WTC11 (cell line): ENCODE measurements around the gene PHOSPHO1. TPM values are rescaled to one million over a fixed set of nuclear protein-coding genes. Genes with fewer than 3 reads are reported as not detected.
A peak's percentile ranks its signal among the peaks of the same experiment; 100 is the strongest.

Experiments used
- ATAC-seq: fragments of 200-7000 bp; cut with Tn5 transposase; 2 replicates; pipeline ENCODE4 v1.10.0; 2021; ENCODE audit warnings: mild to moderate bottlenecking, moderate library complexity
- CTCF ChIA-PET: fragments of 300-600 bp; sonication (Branson Sonifier 250); formaldehyde crosslinking; loops from one replicate; lab custom pipeline; 2021; ENCODE audit warnings: antibody characterized with exemption; lab: Charles Lee
- POLR2A ChIA-PET: fragments of 350-600 bp; sonication (Branson Sonifier 250); formaldehyde crosslinking; loops from one replicate; lab custom pipeline; 2021; ENCODE audit warnings: antibody characterized with exemption; lab: Charles Lee
- DNase-seq: peaks from one replicate; pipeline ENCODE4 v3.0.0; 2021; ENCODE audit warnings: low spot score
- H3K27ac Mint-ChIP-seq: 2 replicates; pipeline ENCODE4 v1.8.0; 2021; ENCODE audit warnings: mixed read lengths
- H3K27me3 Mint-ChIP-seq: 2 replicates; pipeline ENCODE4 v1.8.0; 2021; ENCODE audit warnings: low read depth, mild to moderate bottlenecking, moderate library complexity, mixed read lengths
- H3K36me3 Mint-ChIP-seq: 2 replicates; pipeline ENCODE4 v1.8.0; 2021; ENCODE audit warnings: mixed read lengths
- H3K4me1 Mint-ChIP-seq: 2 replicates; pipeline ENCODE4 v1.8.0; 2022; ENCODE audit warnings: mixed read lengths
- H3K4me3 Mint-ChIP-seq: 2 replicates; pipeline ENCODE4 v1.8.0; 2021; ENCODE audit warnings: mild to moderate bottlenecking, moderate library complexity, mixed read lengths
- H3K9me3 Mint-ChIP-seq: 2 replicates; pipeline ENCODE4 v1.8.0; 2021; ENCODE audit warnings: mixed read lengths
- ETV6 ChIP-seq: sonication (generic); formaldehyde crosslinking; IDR thresholded peaks from 2 replicates; pipeline ENCODE4 v1.8.1; 2022; ENCODE audit warnings: mild to moderate bottlenecking, missing genetic modification reagents
- FOXJ3 ChIP-seq: sonication (generic); formaldehyde crosslinking; IDR thresholded peaks from 2 replicates; pipeline ENCODE4 v1.9.0; 2021; ENCODE audit warnings: missing genetic modification reagents, mild to moderate bottlenecking, borderline replicate concordance
- GRHL2 ChIP-seq: fragments of 250-450 bp; sonication (Bioruptor Pico); IDR thresholded peaks from 2 replicates; pipeline ENCODE4 v1.8.0; 2022; ENCODE audit warnings: mild to moderate bottlenecking, moderate library complexity; ENCODE audit not compliant: insufficient replicate concordance, severe bottlenecking
- GTF2I ChIP-seq: fragments of 250-450 bp; sonication (Bioruptor Pico); conservative IDR thresholded peaks from 2 replicates; pipeline ENCODE4 v1.4.0; 2021; ENCODE audit warnings: mild to moderate bottlenecking
- MXD4 ChIP-seq: fragments of 250-450 bp; sonication (Bioruptor Pico); IDR thresholded peaks from 2 replicates; pipeline ENCODE4 v1.8.0; 2021; ENCODE audit warnings: mild to moderate bottlenecking, moderate library complexity, borderline replicate concordance
- NR2C2 ChIP-seq: sonication (generic); formaldehyde crosslinking; IDR thresholded peaks from 2 replicates; pipeline ENCODE4 v1.8.0; 2022; ENCODE audit warnings: mild to moderate bottlenecking, missing genetic modification reagents
- PRRX2 ChIP-seq: fragments of 250-450 bp; sonication (Bioruptor Pico); IDR thresholded peaks from 2 replicates; pipeline ENCODE4 v1.8.0; 2021; ENCODE audit warnings: mild to moderate bottlenecking
- RORB ChIP-seq: fragments of 250-450 bp; sonication (Bioruptor Pico); IDR thresholded peaks from 2 replicates; pipeline ENCODE4 v1.9.0; 2021; ENCODE audit warnings: mild to moderate bottlenecking
- SOX15 ChIP-seq: fragments of 250-450 bp; sonication (Bioruptor Pico); IDR thresholded peaks from 2 replicates; pipeline ENCODE4 v1.9.0; 2021; ENCODE audit warnings: mild to moderate bottlenecking
- TP53 ChIP-seq: sonication (generic); formaldehyde crosslinking; IDR thresholded peaks from 2 replicates; pipeline ENCODE4 v1.8.1; 2023; ENCODE audit warnings: mild to moderate bottlenecking, missing genetic modification reagents
- ZBTB21 ChIP-seq: sonication (generic); formaldehyde crosslinking; IDR thresholded peaks from 2 replicates; pipeline ENCODE4 v1.8.1; 2023; ENCODE audit warnings: mild to moderate bottlenecking, missing genetic modification reagents, borderline replicate concordance
- ZNF671 ChIP-seq: fragments of 250-450 bp; sonication (Bioruptor Pico); IDR thresholded peaks from 2 replicates; pipeline ENCODE4 v1.8.0; 2021; ENCODE audit warnings: mild to moderate bottlenecking
- total RNA-seq: library from RNA; stranded (reverse); gene quantifications from 3 replicates; pipeline ENCODE4 v1.2.3, GENCODE V29; 2021
- TF ChIP-seq, protein P1 (sequence below): sonication (generic); formaldehyde crosslinking; IDR thresholded peaks from 2 replicates; pipeline ENCODE4 v1.8.1; 2023; ENCODE audit warnings: mild to moderate bottlenecking, missing genetic modification reagents
- TF ChIP-seq, protein P2 (sequence below): sonication (generic); formaldehyde crosslinking; IDR thresholded peaks from 2 replicates; pipeline ENCODE4 v1.8.1; 2023; ENCODE audit warnings: mild to moderate bottlenecking, missing genetic modification reagents
- TF ChIP-seq, protein P3 (sequence below): sonication (generic); formaldehyde crosslinking; IDR thresholded peaks from 2 replicates; pipeline ENCODE4 v1.8.0; 2022; ENCODE audit warnings: mild to moderate bottlenecking, missing genetic modification reagents
- TF ChIP-seq, protein P4 (sequence below): sonication (generic); formaldehyde crosslinking; IDR thresholded peaks from 2 replicates; pipeline ENCODE4 v1.8.1; 2022; ENCODE audit warnings: low read depth, mild to moderate bottlenecking, moderate library complexity, missing genetic modification reagents, borderline replicate concordance
- TF ChIP-seq, protein P5 (sequence below): sonication (generic); formaldehyde crosslinking; IDR thresholded peaks from 2 replicates; pipeline ENCODE4 v1.8.1; 2022; ENCODE audit warnings: mild to moderate bottlenecking, missing genetic modification reagents, moderate library complexity, borderline replicate concordance
- TF ChIP-seq, protein P6 (sequence below): sonication (generic); formaldehyde crosslinking; IDR thresholded peaks from 2 replicates; pipeline ENCODE4 v1.8.1; 2022; ENCODE audit warnings: mild to moderate bottlenecking, moderate library complexity, missing genetic modification reagents
- TF ChIP-seq, protein P7 (sequence below): sonication (generic); formaldehyde crosslinking; IDR thresholded peaks from 2 replicates; pipeline ENCODE4 v1.8.0; 2022; ENCODE audit warnings: missing genetic modification reagents
- TF ChIP-seq, protein P8 (sequence below): sonication (generic); formaldehyde crosslinking; IDR thresholded peaks from 2 replicates; pipeline ENCODE4 v1.8.0; 2022; ENCODE audit warnings: mild to moderate bottlenecking, missing genetic modification reagents

Gene PHOSPHO1
- total RNA-seq, 1 experiment from 2014 or later: 0.81 TPM

DNA sequence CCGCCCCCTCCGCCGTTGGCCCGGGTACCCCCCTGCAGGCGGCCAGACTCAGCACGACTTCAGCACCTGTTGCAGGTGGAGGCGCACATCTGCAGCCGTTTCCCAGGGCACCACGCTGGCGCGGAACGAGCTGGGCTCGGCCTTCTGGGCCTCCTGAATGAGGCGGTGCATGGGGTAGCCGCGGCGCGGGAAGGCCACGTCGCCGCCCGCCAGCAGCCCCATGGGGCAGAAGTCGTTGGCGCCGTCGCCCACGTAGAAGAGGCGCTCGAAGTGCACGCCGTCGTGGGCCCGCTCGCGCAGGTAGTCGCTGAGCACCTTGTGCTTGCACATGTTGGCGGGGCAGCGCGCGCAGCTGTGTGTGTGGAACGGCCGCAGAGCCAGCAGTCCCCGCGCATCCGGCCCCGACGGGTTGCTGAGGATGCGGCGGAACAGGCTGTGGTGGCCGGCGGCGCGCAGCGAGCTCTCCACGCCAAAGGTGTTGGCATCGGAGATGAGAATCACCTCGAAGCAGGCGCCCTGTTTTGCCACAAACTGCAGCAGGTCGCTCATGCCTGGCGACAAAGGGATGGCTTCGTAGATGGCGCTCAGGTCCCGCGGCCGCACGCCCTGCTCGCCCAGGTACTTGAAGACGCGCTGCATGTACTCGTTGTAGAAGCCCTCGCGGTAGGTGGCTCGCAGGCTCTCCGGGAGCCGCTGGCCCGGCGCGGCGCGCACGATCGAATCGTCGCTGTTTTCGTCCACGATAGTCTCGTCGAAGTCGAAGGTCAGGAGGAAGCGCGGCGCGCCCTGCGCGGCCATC lies 6.2 kb downstream of the PHOSPHO1 start (continued):
- TF ChIP-seq MXD4 (CRISPR knock-in tag) (no peak), TP53 (peak; percentile 77), GTF2I (no peak), NR2C2 (CRISPR knock-in tag) (peak; percentile 9; the same call in 1 of the 2 replicates), ZNF671 (no peak), SOX15 (no peak)
- TF ChIP-seq, protein P1, sequence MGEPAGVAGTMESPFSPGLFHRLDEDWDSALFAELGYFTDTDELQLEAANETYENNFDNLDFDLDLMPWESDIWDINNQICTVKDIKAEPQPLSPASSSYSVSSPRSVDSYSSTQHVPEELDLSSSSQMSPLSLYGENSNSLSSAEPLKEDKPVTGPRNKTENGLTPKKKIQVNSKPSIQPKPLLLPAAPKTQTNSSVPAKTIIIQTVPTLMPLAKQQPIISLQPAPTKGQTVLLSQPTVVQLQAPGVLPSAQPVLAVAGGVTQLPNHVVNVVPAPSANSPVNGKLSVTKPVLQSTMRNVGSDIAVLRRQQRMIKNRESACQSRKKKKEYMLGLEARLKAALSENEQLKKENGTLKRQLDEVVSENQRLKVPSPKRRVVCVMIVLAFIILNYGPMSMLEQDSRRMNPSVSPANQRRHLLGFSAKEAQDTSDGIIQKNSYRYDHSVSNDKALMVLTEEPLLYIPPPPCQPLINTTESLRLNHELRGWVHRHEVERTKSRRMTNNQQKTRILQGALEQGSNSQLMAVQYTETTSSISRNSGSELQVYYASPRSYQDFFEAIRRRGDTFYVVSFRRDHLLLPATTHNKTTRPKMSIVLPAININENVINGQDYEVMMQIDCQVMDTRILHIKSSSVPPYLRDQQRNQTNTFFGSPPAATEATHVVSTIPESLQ: no peak
- TF ChIP-seq, protein P2, sequence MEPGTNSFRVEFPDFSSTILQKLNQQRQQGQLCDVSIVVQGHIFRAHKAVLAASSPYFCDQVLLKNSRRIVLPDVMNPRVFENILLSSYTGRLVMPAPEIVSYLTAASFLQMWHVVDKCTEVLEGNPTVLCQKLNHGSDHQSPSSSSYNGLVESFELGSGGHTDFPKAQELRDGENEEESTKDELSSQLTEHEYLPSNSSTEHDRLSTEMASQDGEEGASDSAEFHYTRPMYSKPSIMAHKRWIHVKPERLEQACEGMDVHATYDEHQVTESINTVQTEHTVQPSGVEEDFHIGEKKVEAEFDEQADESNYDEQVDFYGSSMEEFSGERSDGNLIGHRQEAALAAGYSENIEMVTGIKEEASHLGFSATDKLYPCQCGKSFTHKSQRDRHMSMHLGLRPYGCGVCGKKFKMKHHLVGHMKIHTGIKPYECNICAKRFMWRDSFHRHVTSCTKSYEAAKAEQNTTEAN (CRISPR knock-in tag): no peak; the same call in 1 of the 2 replicates
- TF ChIP-seq, protein P3, sequence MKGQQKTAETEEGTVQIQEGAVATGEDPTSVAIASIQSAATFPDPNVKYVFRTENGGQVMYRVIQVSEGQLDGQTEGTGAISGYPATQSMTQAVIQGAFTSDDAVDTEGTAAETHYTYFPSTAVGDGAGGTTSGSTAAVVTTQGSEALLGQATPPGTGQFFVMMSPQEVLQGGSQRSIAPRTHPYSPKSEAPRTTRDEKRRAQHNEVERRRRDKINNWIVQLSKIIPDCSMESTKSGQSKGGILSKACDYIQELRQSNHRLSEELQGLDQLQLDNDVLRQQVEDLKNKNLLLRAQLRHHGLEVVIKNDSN (CRISPR knock-in tag): no peak; the same call in 1 of the 2 replicates
- TF ChIP-seq, protein P4, sequence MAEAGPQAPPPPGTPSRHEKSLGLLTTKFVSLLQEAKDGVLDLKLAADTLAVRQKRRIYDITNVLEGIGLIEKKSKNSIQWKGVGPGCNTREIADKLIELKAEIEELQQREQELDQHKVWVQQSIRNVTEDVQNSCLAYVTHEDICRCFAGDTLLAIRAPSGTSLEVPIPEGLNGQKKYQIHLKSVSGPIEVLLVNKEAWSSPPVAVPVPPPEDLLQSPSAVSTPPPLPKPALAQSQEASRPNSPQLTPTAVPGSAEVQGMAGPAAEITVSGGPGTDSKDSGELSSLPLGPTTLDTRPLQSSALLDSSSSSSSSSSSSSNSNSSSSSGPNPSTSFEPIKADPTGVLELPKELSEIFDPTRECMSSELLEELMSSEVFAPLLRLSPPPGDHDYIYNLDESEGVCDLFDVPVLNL (CRISPR knock-in tag): peak; percentile 23

DNA sequence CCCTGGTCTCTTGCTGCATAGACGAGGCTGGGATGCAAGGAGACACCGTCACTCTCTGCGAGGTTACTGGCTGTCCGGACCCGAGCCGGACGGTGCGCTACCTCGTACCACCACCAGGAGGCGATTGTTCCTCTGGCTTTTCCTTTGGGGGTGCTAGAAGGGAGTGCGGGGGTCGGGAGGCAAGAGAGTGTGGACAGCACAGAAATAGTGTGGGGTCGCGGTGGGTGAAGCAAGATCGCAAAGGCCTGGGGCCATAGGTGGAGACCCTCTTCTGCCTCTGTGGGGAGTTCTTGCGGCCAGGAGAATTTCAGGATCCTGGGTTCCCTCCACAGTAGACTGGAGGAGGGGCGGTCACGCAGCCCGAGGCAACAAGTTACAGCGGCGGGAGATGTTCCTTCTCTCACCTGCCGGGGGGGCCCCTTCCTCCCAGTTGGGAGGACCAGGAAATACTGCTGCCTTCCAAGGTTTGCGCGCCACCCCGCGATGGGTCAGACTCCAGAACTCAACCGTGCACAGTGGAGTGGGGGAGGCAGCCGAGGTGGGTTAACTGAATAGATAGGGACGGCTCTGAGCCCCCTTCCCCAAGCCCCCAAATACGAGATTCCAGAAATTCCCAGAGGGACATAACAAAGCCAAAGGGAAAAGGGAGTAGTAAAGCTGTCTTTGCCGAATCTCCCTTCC lies 6.9 kb downstream of the PHOSPHO1 start:
- Mint-ChIP-seq H3K9me3 (no peaks in the 10 kb centered on the region), H3K4me3 (peak overlapping the region; percentile 76), H3K36me3 (no peaks in the 10 kb centered on the region), H3K27me3 (peaks cover 76% of the 10 kb centered on the region), H3K27ac (no peak overlapping the region), H3K4me1 (peaks cover 28% of the 10 kb centered on the region)
- CTCF ChIA-PET: interaction anchor here (0.8 to 3.2 kb wide), 17 partner anchors 13 to 169 kb away, joined by 3 to 13 read pairs (median 4); partner anchors contain the start of gene ABI3
- POLR2A ChIA-PET: no interaction called here
- DNase-seq: peak; percentile 92
- peak; percentile 64 for ATAC-seq
- TF ChIP-seq ZBTB21 (CRISPR knock-in tag): no peak
- TF ChIP-seq, protein P5, sequence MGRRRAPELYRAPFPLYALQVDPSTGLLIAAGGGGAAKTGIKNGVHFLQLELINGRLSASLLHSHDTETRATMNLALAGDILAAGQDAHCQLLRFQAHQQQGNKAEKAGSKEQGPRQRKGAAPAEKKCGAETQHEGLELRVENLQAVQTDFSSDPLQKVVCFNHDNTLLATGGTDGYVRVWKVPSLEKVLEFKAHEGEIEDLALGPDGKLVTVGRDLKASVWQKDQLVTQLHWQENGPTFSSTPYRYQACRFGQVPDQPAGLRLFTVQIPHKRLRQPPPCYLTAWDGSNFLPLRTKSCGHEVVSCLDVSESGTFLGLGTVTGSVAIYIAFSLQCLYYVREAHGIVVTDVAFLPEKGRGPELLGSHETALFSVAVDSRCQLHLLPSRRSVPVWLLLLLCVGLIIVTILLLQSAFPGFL: no peak
- TF ChIP-seq FOXJ3: no peak
- no peak for TF ChIP-seq PRRX2
- no peak for TF ChIP-seq ETV6 (CRISPR knock-in tag)
- TF ChIP-seq RORB (CRISPR knock-in tag): no peak
- TF ChIP-seq, protein P6, sequence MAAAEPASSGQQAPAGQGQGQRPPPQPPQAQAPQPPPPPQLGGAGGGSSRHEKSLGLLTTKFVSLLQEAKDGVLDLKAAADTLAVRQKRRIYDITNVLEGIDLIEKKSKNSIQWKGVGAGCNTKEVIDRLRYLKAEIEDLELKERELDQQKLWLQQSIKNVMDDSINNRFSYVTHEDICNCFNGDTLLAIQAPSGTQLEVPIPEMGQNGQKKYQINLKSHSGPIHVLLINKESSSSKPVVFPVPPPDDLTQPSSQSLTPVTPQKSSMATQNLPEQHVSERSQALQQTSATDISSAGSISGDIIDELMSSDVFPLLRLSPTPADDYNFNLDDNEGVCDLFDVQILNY (CRISPR knock-in tag): no peak
- TF ChIP-seq GRHL2 (CRISPR knock-in tag): no peak
- TF ChIP-seq, protein P7, sequence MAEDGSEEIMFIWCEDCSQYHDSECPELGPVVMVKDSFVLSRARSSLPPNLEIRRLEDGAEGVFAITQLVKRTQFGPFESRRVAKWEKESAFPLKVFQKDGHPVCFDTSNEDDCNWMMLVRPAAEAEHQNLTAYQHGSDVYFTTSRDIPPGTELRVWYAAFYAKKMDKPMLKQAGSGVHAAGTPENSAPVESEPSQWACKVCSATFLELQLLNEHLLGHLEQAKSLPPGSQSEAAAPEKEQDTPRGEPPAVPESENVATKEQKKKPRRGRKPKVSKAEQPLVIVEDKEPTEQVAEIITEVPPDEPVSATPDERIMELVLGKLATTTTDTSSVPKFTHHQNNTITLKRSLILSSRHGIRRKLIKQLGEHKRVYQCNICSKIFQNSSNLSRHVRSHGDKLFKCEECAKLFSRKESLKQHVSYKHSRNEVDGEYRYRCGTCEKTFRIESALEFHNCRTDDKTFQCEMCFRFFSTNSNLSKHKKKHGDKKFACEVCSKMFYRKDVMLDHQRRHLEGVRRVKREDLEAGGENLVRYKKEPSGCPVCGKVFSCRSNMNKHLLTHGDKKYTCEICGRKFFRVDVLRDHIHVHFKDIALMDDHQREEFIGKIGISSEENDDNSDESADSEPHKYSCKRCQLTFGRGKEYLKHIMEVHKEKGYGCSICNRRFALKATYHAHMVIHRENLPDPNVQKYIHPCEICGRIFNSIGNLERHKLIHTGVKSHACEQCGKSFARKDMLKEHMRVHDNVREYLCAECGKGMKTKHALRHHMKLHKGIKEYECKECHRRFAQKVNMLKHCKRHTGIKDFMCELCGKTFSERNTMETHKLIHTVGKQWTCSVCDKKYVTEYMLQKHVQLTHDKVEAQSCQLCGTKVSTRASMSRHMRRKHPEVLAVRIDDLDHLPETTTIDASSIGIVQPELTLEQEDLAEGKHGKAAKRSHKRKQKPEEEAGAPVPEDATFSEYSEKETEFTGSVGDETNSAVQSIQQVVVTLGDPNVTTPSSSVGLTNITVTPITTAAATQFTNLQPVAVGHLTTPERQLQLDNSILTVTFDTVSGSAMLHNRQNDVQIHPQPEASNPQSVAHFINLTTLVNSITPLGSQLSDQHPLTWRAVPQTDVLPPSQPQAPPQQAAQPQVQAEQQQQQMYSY: no peak
- TF ChIP-seq, protein P8, sequence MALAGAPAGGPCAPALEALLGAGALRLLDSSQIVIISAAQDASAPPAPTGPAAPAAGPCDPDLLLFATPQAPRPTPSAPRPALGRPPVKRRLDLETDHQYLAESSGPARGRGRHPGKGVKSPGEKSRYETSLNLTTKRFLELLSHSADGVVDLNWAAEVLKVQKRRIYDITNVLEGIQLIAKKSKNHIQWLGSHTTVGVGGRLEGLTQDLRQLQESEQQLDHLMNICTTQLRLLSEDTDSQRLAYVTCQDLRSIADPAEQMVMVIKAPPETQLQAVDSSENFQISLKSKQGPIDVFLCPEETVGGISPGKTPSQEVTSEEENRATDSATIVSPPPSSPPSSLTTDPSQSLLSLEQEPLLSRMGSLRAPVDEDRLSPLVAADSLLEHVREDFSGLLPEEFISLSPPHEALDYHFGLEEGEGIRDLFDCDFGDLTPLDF (CRISPR knock-in tag): no peak
